ENCODE results near the gene GBA3.

The GBA3 gene

DNA sequence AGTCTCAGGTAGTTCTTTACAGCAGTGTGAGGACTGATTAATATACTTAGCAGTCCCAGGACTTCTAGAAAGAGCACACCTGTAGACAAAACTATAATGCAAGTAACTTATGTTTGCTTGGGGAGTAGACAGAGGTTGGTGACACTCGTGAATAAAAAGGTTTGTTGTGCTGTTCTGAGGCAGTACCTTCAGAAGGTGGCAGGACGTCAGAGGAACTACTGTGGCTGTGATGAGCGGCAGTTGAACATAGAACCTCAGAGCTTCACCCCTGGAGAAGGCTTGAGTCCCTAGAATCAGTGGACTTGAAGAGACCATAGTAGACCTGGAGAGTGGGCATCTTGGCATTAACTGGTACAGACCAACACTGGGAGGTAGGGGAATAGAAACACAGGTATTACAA lies 3.3 kb upstream of the GBA3 start:
- Histone ChIP-seq H3K4me1 (ENCODE audit: low read length) (no peaks in the 10 kb centered on the region), H3K9ac (ENCODE audit: low read length) (no peak overlapping the region), H3F3A (ENCODE audit: insufficient read depth, low read length) (no peaks in the 10 kb centered on the region), H2AFZ (ENCODE audit: low read length) (no peak overlapping the region), H3K4me2 (ENCODE audit: low read depth, low read length) (no peak overlapping the region), H4K20me1 (ENCODE audit: insufficient read depth, low read length) (no peaks in the 10 kb centered on the region), H3K79me2 (ENCODE audit: low read length) (no peaks in the 10 kb centered on the region), H3K27me3 (replicated peaks; ENCODE audit: insufficient read depth, low read length) (no peaks in the 10 kb centered on the region), H3K36me3 (replicated peaks; ENCODE audit: insufficient read depth, low read length) (no peaks in the 10 kb centered on the region), H3K27ac (ENCODE audit: low read length) (no peak overlapping the region), H3K4me3 (ENCODE audit: low read length) (no peak overlapping the region), H3K9me3 (replicated peaks; ENCODE audit: insufficient read depth, low read length) (no peaks in the 10 kb centered on the region), H3K9me2 (replicated peaks; ENCODE audit: insufficient read depth, low read length) (no peaks in the 10 kb centered on the region)
- no peak for DNase-seq
- no peak for TF ChIP-seq EZH2phosphoT487 (IDR thresholded peaks at IDR 0.05; ENCODE audit: low read length)

DNA sequence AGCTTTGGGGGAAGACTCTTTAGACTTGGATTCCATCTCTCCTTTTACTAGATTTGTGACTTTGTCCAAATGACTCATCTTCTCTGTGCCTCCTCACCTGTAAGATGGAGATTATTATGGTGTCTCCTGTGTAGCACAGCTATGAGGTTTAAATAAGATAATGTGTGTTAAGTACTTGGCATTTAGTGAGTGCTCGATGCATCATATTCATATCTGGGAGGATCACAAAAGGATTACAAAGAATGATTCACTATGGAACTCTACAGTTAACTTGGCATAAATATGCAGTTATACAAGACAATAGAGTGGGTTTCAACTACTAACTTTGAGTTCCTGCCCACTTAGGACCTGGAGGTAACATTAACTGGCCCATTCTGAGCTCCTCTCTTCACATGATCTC lies 2.3 kb downstream of the GBA3 start:
- Histone ChIP-seq H3K36me3 (replicated peaks; ENCODE audit: insufficient read depth, low read length) (no peaks in the 10 kb centered on the region), H3K27me3 (replicated peaks; ENCODE audit: insufficient read depth, low read length) (no peaks in the 10 kb centered on the region), H3K9me2 (replicated peaks; ENCODE audit: insufficient read depth, low read length) (no peaks in the 10 kb centered on the region), H4K20me1 (ENCODE audit: insufficient read depth, low read length) (no peaks in the 10 kb centered on the region), H3F3A (ENCODE audit: insufficient read depth, low read length) (no peaks in the 10 kb centered on the region), H3K79me2 (ENCODE audit: low read length) (no peaks in the 10 kb centered on the region), H3K4me3 (ENCODE audit: low read length) (no peak overlapping the region), H3K4me1 (ENCODE audit: low read length) (no peaks in the 10 kb centered on the region), H3K27ac (ENCODE audit: low read length) (no peak overlapping the region), H2AFZ (ENCODE audit: low read length) (no peak overlapping the region), H3K9me3 (replicated peaks; ENCODE audit: insufficient read depth, low read length) (no peaks in the 10 kb centered on the region), H3K4me2 (ENCODE audit: low read depth, low read length) (no peak overlapping the region), H3K9ac (ENCODE audit: low read length) (no peak overlapping the region)
- no peak for DNase-seq
- no peak for TF ChIP-seq EZH2phosphoT487 (IDR thresholded peaks at IDR 0.05; ENCODE audit: low read length)
- TF ChIP-seq, protein P1, sequence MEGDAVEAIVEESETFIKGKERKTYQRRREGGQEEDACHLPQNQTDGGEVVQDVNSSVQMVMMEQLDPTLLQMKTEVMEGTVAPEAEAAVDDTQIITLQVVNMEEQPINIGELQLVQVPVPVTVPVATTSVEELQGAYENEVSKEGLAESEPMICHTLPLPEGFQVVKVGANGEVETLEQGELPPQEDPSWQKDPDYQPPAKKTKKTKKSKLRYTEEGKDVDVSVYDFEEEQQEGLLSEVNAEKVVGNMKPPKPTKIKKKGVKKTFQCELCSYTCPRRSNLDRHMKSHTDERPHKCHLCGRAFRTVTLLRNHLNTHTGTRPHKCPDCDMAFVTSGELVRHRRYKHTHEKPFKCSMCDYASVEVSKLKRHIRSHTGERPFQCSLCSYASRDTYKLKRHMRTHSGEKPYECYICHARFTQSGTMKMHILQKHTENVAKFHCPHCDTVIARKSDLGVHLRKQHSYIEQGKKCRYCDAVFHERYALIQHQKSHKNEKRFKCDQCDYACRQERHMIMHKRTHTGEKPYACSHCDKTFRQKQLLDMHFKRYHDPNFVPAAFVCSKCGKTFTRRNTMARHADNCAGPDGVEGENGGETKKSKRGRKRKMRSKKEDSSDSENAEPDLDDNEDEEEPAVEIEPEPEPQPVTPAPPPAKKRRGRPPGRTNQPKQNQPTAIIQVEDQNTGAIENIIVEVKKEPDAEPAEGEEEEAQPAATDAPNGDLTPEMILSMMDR (IDR thresholded peaks at IDR 0.05; ENCODE audit: low read length) = no peak
- no peak for TF ChIP-seq EZH2 (optimal IDR thresholded peaks at IDR 0.05; ENCODE audit: low read depth, low read length)

DNA sequence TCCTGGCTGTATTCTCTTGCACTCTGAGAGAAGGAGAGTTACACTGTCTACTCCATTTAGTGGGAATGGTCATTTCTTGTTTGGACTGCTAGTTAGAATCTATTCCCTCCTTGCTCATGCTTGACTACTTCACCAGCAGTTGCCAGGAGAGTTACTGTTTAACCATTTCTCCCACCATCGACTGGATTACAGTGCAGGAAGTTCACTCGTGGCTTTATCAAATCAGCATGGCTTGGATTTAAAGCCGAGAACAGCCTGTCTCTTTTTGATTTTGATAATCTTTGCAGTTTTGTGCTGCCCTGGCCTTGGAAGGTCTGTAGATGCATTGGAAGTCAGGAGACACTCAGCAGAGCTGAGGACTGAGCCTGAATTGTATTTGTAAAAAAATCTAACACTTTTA lies 3.2 kb downstream of the GBA3 start:
- Histone ChIP-seq H3K9me2 (replicated peaks; ENCODE audit: insufficient read depth, low read length) (no peaks in the 10 kb centered on the region), H3K4me3 (ENCODE audit: low read length) (no peak overlapping the region), H3K36me3 (replicated peaks; ENCODE audit: insufficient read depth, low read length) (no peaks in the 10 kb centered on the region), H3K79me2 (ENCODE audit: low read length) (no peaks in the 10 kb centered on the region), H3K9ac (ENCODE audit: low read length) (no peak overlapping the region), H3K27ac (ENCODE audit: low read length) (no peak overlapping the region), H3K4me2 (ENCODE audit: low read depth, low read length) (no peak overlapping the region), H3K4me1 (ENCODE audit: low read length) (no peaks in the 10 kb centered on the region), H2AFZ (ENCODE audit: low read length) (no peak overlapping the region), H3K9me3 (replicated peaks; ENCODE audit: insufficient read depth, low read length) (no peaks in the 10 kb centered on the region), H4K20me1 (ENCODE audit: insufficient read depth, low read length) (no peaks in the 10 kb centered on the region), H3K27me3 (replicated peaks; ENCODE audit: insufficient read depth, low read length) (no peaks in the 10 kb centered on the region), H3F3A (ENCODE audit: insufficient read depth, low read length) (no peaks in the 10 kb centered on the region)
- TF ChIP-seq EZH2 (optimal IDR thresholded peaks at IDR 0.05; ENCODE audit: low read depth, low read length) = no peak
- DNase-seq = no peak

DNA sequence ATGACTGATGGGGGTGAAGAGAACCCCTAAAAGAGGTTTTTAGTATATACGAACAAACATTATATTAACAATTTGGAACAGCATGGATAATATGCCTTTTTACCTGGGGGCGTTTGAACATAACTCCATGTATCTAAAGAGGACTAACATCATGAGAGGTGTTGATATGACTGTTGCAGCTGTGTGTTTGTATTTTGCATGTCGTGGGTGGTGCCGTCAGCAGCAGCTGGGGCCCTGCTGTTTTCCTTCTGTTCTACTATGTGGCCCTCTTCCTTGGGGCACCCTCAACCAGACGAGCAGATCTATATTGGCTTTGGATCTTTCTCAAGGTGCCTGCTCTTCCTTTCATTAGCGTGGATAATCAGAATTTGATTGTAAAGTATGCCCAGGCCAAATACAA lies 11.2 kb downstream of the GBA3 start:
- H3K4me1 ChIP-seq (ENCODE audit: low read length) = no peaks in the 10 kb centered on the region
- no peaks in the 10 kb centered on the region for H3K9me2 ChIP-seq (replicated peaks; ENCODE audit: insufficient read depth, low read length)
- no peaks in the 10 kb centered on the region for H3K79me2 ChIP-seq (ENCODE audit: low read length)
- H3K36me3 ChIP-seq (replicated peaks; ENCODE audit: insufficient read depth, low read length) = no peaks in the 10 kb centered on the region
- TF ChIP-seq, protein P1 (IDR thresholded peaks at IDR 0.05; ENCODE audit: low read length) = no peak
- TF ChIP-seq EZH2 (optimal IDR thresholded peaks at IDR 0.05; ENCODE audit: low read depth, low read length) (no peak), EZH2phosphoT487 (IDR thresholded peaks at IDR 0.05; ENCODE audit: low read length) (no peak)
- no peak overlapping the region for H3K4me2 ChIP-seq (ENCODE audit: low read depth, low read length)
- no peak overlapping the region for H3K9ac ChIP-seq (ENCODE audit: low read length)
- H3K27ac ChIP-seq (ENCODE audit: low read length) = no peak overlapping the region
- H3K9me3 ChIP-seq (replicated peaks; ENCODE audit: insufficient read depth, low read length) = no peaks in the 10 kb centered on the region
- H3F3A ChIP-seq (ENCODE audit: insufficient read depth, low read length) = no peaks in the 10 kb centered on the region
- H2AFZ ChIP-seq (ENCODE audit: low read length) = no peak overlapping the region
- H4K20me1 ChIP-seq (ENCODE audit: insufficient read depth, low read length) = no peaks in the 10 kb centered on the region
- H3K4me3 ChIP-seq (ENCODE audit: low read length) = no peak overlapping the region
- no peak for DNase-seq
- H3K27me3 ChIP-seq (replicated peaks; ENCODE audit: insufficient read depth, low read length) = no peaks in the 10 kb centered on the region
